Effector memory CD8-positive, alpha-beta T cell (primary cell): Measurements from ENCODE around the gene CTTNBP2.

Experiments used
- ATAC-seq: fragments of 150-1000 bp; cut with Tn5 transposase; replicated peaks from 2 replicates; pipeline ENCODE4 v1.10.0; 2021; ENCODE audit warnings: mild to moderate bottlenecking, moderate library complexity
- DNase-seq, 3 experiments: peaks; one replicate each; pipeline ENCODE4 v3.0.0; 2021
- H3K27ac Mint-ChIP-seq, 2 donors: one replicate each; pipeline ENCODE4 v1.8.0; 2022; ENCODE audit warnings: mild to moderate bottlenecking in 2 of 2, mixed read lengths in 2 of 2, moderate library complexity in 2 of 2
- H3K27me3 Mint-ChIP-seq, 2 donors: one replicate each; pipeline ENCODE4 v1.8.0; 2022; ENCODE audit warnings: mixed read lengths in 2 of 2
- H3K36me3 Mint-ChIP-seq: one replicate; pipeline ENCODE4 v1.8.0; 2022; ENCODE audit warnings: mild to moderate bottlenecking, moderate library complexity, mixed read lengths; ENCODE audit not compliant: insufficient read depth
- H3K4me1 Mint-ChIP-seq, 2 donors: one replicate each; pipeline ENCODE4 v1.8.0; 2022; ENCODE audit warnings: low read depth in 2 of 2, mixed read lengths in 2 of 2
- H3K4me3 Mint-ChIP-seq, 2 donors: one replicate each; pipeline ENCODE4 v1.8.0; 2022; ENCODE audit warnings: mild to moderate bottlenecking in 2 of 2, mixed read lengths in 2 of 2, moderate library complexity in 2 of 2
- H3K9me3 Mint-ChIP-seq, 2 donors: one replicate each; pipeline ENCODE4 v1.8.0; 2022; ENCODE audit warnings: mixed read lengths in 2 of 2

The CTTNBP2 gene

DNA sequence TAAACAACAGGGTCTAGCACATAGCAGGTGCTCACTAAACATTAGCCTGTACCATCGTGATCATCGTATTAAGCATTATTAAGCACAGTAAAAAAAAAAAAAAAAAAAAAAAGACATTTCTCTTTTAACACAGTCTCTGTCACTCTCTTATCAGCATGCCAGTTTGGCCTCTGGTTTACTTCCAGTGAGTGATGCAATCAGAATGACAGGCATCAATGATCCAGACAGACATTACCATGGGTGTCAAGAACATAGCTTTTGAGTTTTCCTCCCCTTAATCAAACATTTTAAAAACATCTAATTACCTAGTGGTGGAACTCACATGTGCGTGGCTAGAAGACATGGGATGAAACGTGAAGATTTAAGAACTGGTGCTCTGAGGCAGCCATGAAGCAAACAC lies 115.8 kb downstream of the CTTNBP2 start:
- no peaks in the 10 kb centered on the region for H3K4me1 Mint-ChIP-seq
- ATAC-seq (no peak), DNase-seq (no peak)
- no peaks in the 10 kb centered on the region for H3K9me3 Mint-ChIP-seq
- no peak overlapping the region for H3K27ac Mint-ChIP-seq
- no peaks in the 10 kb centered on the region for H3K27me3 Mint-ChIP-seq
- H3K36me3 Mint-ChIP-seq = no peaks in the 10 kb centered on the region
- H3K4me3 Mint-ChIP-seq = no peak overlapping the region

GRCh38 chr7:117756586-117757085 lies 116.6 kb downstream of the CTTNBP2 start:
- Mint-ChIP-seq H3K36me3 (no peaks in the 10 kb centered on the region), H3K27ac (no peak overlapping the region), H3K4me3 (no peak overlapping the region), H3K4me1 (no peaks in the 10 kb centered on the region), H3K9me3 (no peaks in the 10 kb centered on the region), H3K27me3 (no peaks in the 10 kb centered on the region)
- no peak for DNase-seq
- ATAC-seq = no peak

- Mint-ChIP-seq H3K4me3 (no peak overlapping the region), H3K9me3 (no peaks in the 10 kb centered on the region), H3K4me1 (no peaks in the 10 kb centered on the region), H3K27ac (no peak overlapping the region), H3K36me3 (no peaks in the 10 kb centered on the region), H3K27me3 (no peaks in the 10 kb centered on the region)
- ATAC-seq (no peak), DNase-seq (no peak)
These were observed 118.1 kb downstream of the CTTNBP2 start for GRCh38 chr7:117755136-117755535.

- no peak for ATAC-seq
- H3K4me1 Mint-ChIP-seq = no peaks in the 10 kb centered on the region
- no peaks in the 10 kb centered on the region for H3K36me3 Mint-ChIP-seq
- no peaks in the 10 kb centered on the region for H3K27me3 Mint-ChIP-seq
- H3K27ac Mint-ChIP-seq = no peak overlapping the region
- no peak overlapping the region for H3K4me3 Mint-ChIP-seq
- no peaks in the 10 kb centered on the region for H3K9me3 Mint-ChIP-seq
- no peak for DNase-seq
These were observed 121.5 kb downstream of the CTTNBP2 start for GRCh38 chr7:117751775-117752174.

DNA sequence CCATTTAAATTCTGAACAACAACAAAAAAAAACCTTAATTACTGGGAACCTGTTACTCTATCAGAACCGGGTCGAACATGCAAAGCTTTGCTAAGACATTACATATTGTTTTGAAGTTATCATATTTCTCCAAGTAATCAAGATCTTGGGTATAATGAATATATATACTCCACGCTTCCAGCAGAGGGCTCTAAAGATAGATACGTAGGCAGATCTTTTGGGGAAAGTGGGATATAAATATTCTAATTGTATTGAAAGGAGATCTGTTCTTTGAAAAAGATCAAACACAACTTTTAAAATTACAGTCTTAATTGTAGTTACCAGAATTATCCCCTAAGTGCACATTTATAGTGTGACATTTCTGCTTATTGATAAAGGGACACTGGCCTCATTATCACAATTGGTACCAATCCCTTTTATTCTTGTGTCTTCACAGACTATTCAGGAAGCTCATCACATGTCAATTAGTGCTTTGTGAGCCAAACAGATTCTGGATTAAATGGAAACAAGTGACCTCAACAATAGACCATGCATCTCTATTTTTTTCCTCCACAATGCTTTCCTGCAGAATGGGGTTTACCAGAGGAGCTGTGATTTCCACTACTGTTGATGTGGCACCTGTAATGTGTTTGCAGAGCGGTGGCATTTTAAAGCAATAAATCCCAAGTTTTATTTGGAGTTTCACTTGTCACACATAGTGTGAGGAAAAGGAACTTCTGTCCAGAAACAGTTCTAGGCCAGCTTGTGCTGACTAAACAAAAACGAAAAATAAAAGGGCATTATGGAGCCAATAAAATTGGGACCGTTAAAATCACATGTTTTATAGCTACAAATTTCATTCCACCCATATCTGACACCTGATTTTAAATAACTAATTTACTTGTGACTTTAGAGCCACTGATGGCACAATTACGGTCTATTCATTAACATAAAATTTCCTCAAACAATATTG lies 122.4 kb downstream of the CTTNBP2 start:
- Mint-ChIP-seq H3K27ac (no peak overlapping the region), H3K9me3 (no peaks in the 10 kb centered on the region), H3K4me1 (no peaks in the 10 kb centered on the region), H3K4me3 (no peak overlapping the region), H3K27me3 (no peaks in the 10 kb centered on the region), H3K36me3 (no peaks in the 10 kb centered on the region)
- ATAC-seq (no peak), DNase-seq (no peak)

DNA sequence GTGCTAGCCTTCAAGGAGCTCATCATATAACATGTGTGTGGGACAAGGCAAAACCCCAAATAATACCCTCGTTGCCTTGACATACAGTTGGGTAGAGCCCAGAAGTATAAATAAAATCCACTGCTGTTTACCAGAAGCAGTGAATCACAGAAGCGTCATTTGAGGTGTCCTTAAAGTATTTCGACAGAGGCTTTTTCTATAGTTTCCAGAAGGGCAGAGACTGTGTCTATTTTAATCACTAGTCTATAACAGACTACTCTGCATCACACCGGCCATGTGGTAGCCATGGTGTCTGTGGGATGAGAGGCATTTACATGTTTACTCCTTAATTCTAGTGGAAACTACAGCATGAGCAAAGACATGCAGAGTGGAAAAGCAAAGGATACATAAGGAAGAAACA lies 131.3 kb downstream of the CTTNBP2 start:
- Mint-ChIP-seq H3K27ac (no peak overlapping the region), H3K9me3 (peaks cover 0 to 3% of the 10 kb centered on the region in 2 donors), H3K27me3 (no peaks in the 10 kb centered on the region), H3K4me1 (no peaks in the 10 kb centered on the region), H3K36me3 (no peaks in the 10 kb centered on the region), H3K4me3 (no peak overlapping the region)
- ATAC-seq (no peak), DNase-seq (no peak)

DNA sequence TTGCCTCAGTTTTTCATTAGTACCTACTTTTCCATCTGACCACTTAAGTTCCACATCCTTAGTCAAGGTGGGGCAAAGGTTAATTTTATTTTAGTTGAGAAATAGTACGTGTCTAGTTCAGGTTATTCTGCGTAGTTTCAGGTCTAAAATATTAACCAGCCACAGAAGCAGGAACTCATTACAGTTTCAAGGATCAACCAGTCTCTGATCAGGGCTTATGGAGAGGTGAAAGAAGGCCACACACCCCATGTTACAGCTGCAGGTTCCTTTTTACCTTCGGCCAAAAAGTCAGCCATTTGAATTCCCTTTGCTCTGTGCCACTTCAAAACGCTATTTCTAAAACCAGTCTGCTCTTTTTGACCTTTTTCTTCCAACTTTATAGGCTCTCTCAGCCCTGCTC lies 134.2 kb downstream of the CTTNBP2 start:
- peaks cover 0 to 2% of the 10 kb centered on the region in 2 donors for H3K9me3 Mint-ChIP-seq

GRCh38 chr7:117737926-117738325 lies 135.3 kb downstream of the CTTNBP2 start:
- no peaks in the 10 kb centered on the region for H3K4me1 Mint-ChIP-seq
- no peak for DNase-seq
- no peaks in the 10 kb centered on the region for H3K36me3 Mint-ChIP-seq
- no peaks in the 10 kb centered on the region for H3K27me3 Mint-ChIP-seq
- ATAC-seq = no peak
- peaks cover 0 to 2% of the 10 kb centered on the region in 2 donors for H3K9me3 Mint-ChIP-seq
- no peak overlapping the region for H3K27ac Mint-ChIP-seq
- H3K4me3 Mint-ChIP-seq = no peak overlapping the region

More for the DNA sequence above, 134.2 kb downstream of the CTTNBP2 start:
- Mint-ChIP-seq H3K27me3 (no peaks in the 10 kb centered on the region), H3K4me3 (no peak overlapping the region), H3K36me3 (no peaks in the 10 kb centered on the region), H3K4me1 (no peaks in the 10 kb centered on the region), H3K27ac (no peak overlapping the region)
- ATAC-seq (no peak), DNase-seq (no peak)

GRCh38 chr7:117731455-117731854 lies 141.8 kb downstream of the CTTNBP2 start:
- DNase-seq (no peak), ATAC-seq (no peak)
- H3K27me3 Mint-ChIP-seq = peaks cover 0 to 20% of the 10 kb centered on the region in 2 donors
- no peaks in the 10 kb centered on the region for H3K9me3 Mint-ChIP-seq
- no peak overlapping the region for H3K27ac Mint-ChIP-seq
- no peaks in the 10 kb centered on the region for H3K4me1 Mint-ChIP-seq
- H3K36me3 Mint-ChIP-seq = no peaks in the 10 kb centered on the region
- no peak overlapping the region for H3K4me3 Mint-ChIP-seq

DNA sequence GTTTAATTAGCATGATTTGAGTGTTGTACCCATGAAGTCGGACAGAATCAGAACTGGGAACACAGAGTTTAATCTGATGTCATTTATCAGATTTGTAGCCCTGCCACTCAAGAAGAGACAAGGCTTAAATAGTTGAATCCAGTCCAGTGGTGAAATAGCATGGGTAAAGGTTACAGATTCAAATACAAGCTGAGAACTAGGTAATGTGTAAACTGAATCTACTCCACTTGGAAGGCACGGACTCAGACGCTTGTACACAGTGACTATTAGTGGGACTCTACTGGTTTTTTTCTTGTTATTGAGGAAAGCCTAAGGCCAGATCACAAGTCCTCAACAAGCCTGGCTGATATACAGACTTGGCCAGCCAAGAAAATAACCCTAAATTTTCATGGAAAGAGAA lies 142.9 kb downstream of the CTTNBP2 start:
- Mint-ChIP-seq H3K27ac (no peak overlapping the region), H3K4me3 (no peak overlapping the region), H3K36me3 (no peaks in the 10 kb centered on the region), H3K9me3 (no peaks in the 10 kb centered on the region), H3K4me1 (no peaks in the 10 kb centered on the region), H3K27me3 (peaks cover 0 to 20% of the 10 kb centered on the region in 2 donors)
- DNase-seq (no peak), ATAC-seq (no peak)

DNA sequence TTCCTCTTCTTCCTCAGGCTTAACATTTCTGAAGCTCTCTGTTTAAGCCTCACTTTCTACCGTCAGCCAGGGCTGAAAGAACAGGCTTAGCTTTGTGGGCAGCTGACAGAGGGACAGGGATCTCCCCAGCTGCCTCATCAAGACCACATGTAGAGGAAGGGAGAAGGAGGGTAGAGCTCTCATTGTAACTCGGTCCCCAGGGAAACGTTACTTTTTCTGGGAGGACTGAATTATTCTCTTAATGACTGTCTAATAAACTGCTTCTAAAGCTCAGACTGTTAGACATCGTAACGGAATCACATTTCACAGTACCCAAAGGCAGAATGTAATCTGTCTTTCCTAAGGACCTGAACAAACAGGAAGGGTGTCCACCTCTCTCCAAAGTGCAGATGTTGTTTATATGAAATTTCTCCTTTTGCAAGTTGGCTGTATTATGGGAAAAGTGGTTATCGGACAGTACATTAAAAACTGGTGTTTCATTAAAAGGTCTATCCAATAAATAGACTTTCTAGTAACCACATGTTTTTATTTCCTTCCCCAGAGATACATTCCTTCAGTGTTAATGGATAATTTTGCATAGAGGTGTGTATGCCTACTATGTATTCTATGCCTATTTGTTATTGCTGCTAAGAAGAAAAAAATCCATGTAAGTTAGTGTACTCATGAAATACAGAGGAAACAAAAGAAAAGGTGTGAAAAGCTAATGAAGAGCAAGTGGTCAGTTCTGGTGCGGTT lies 144.2 kb downstream of the CTTNBP2 start:
- peaks cover 0 to 20% of the 10 kb centered on the region in 2 donors for H3K27me3 Mint-ChIP-seq
- H3K4me3 Mint-ChIP-seq = no peak overlapping the region
- DNase-seq (no peak), ATAC-seq (no peak)
- H3K36me3 Mint-ChIP-seq = no peaks in the 10 kb centered on the region
- no peak overlapping the region for H3K27ac Mint-ChIP-seq
- no peaks in the 10 kb centered on the region for H3K4me1 Mint-ChIP-seq
- H3K9me3 Mint-ChIP-seq = no peaks in the 10 kb centered on the region

- DNase-seq (no peak), ATAC-seq (no peak)
- peaks cover 0 to 9% of the 10 kb centered on the region in 2 donors for H3K27me3 Mint-ChIP-seq
- H3K4me3 Mint-ChIP-seq = no peak overlapping the region
- no peaks in the 10 kb centered on the region for H3K4me1 Mint-ChIP-seq
- H3K36me3 Mint-ChIP-seq = no peaks in the 10 kb centered on the region
- H3K9me3 Mint-ChIP-seq = no peaks in the 10 kb centered on the region
- no peak overlapping the region for H3K27ac Mint-ChIP-seq
These were observed 148.3 kb downstream of the CTTNBP2 start for GRCh38 chr7:117724898-117725297.

DNA sequence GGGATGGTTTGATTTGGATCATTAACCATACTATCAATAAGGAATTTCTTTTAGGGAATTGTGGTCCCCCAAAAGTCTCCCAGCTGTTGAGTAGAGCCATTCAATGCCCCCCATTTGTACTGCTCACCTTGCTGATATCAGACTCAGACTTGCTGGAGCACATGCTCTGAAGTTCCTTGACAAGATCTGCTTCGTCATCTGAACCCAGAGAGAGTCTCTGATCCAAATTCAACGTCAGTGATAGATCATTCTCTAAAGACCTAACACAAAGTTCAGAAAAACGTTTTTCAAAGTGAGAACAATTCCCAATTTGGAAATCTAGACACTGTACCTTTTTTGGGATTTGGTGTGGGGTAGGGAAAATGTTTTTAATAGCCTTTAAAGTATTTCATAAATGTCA lies 153.9 kb downstream of the CTTNBP2 start:
- Mint-ChIP-seq H3K36me3 (no peaks in the 10 kb centered on the region), H3K4me1 (no peaks in the 10 kb centered on the region), H3K9me3 (peaks cover 0 to 6% of the 10 kb centered on the region in 2 donors), H3K27ac (no peak overlapping the region), H3K4me3 (no peak overlapping the region), H3K27me3 (peaks cover 0 to 5% of the 10 kb centered on the region in 2 donors)
- no peak for DNase-seq
- no peak for ATAC-seq
